ENCODE measurements around the gene CHST9. TPM values are rescaled to one million over a fixed set of nuclear protein-coding genes. Genes with fewer than 3 reads are reported as not detected.
A peak's percentile ranks its signal among the peaks of the same experiment; 100 is the strongest.

Gene CHST9
- total RNA-seq, 1 experiment from 2014 or later, result 0.07 TPM

GRCh38 chr18:27073404-27073830, 111.7 kb downstream of the CHST9 start:
- Histone ChIP-seq H2AFZ (no peak overlapping the region), H3K27me3 (ENCODE audit: insufficient read depth, low read depth) (no peaks in the 10 kb centered on the region), H3K4me1 (replicated peaks; ENCODE audit: insufficient read depth) (no peaks in the 10 kb centered on the region), H3K9me3 (ENCODE audit: insufficient read depth, low read depth) (no peaks in the 10 kb centered on the region), H3K36me3 (ENCODE audit: low read depth) (no peaks in the 10 kb centered on the region), H3K79me2 (ENCODE audit: low read depth) (no peaks in the 10 kb centered on the region), H3K4me3 (no peak overlapping the region), H3F3A (ENCODE audit: insufficient read depth, low read depth) (no peaks in the 10 kb centered on the region), H3K9me2 (ENCODE audit: insufficient read depth) (no peaks in the 10 kb centered on the region), H3K27ac (no peak overlapping the region), H3K4me2 (no peak overlapping the region), H4K20me1 (ENCODE audit: insufficient read depth) (no peaks in the 10 kb centered on the region)
- no TSS peak for BruUV-seq (replicated peaks)
- POLR2A ChIA-PET (ENCODE audit: unreplicated experiment), result no interaction called here
- no peak for DNase-seq
- no peak for TF ChIP-seq EZH2 (IDR thresholded peaks at IDR 0.05; ENCODE audit: low read depth)
- TF ChIP-seq, protein P1, sequence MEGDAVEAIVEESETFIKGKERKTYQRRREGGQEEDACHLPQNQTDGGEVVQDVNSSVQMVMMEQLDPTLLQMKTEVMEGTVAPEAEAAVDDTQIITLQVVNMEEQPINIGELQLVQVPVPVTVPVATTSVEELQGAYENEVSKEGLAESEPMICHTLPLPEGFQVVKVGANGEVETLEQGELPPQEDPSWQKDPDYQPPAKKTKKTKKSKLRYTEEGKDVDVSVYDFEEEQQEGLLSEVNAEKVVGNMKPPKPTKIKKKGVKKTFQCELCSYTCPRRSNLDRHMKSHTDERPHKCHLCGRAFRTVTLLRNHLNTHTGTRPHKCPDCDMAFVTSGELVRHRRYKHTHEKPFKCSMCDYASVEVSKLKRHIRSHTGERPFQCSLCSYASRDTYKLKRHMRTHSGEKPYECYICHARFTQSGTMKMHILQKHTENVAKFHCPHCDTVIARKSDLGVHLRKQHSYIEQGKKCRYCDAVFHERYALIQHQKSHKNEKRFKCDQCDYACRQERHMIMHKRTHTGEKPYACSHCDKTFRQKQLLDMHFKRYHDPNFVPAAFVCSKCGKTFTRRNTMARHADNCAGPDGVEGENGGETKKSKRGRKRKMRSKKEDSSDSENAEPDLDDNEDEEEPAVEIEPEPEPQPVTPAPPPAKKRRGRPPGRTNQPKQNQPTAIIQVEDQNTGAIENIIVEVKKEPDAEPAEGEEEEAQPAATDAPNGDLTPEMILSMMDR (conservative IDR thresholded peaks at IDR 0.05), result no peak
- CTCF ChIA-PET, result no interaction called here
- intact Hi-C loops (cut with micrococcal nuclease; ENCODE audit: unreplicated experiment), result no loop called here

GRCh38 chr18:27064673-27065072, 120.4 kb downstream of the CHST9 start:
- Histone ChIP-seq H3K27ac (no peak overlapping the region), H3K79me2 (ENCODE audit: low read depth) (no peaks in the 10 kb centered on the region), H3K27me3 (ENCODE audit: insufficient read depth, low read depth) (no peaks in the 10 kb centered on the region), H3K9me3 (ENCODE audit: insufficient read depth, low read depth) (no peaks in the 10 kb centered on the region), H3K4me1 (replicated peaks; ENCODE audit: insufficient read depth) (0 out of 2 replicates have a peak, but pooled peaks cover 8% of the 10 kb centered on the region), H3K4me3 (no peak overlapping the region), H4K20me1 (ENCODE audit: insufficient read depth) (no peaks in the 10 kb centered on the region), H3F3A (ENCODE audit: insufficient read depth, low read depth) (peaks cover 5% of the 10 kb centered on the region; the same call in 1 of the 2 replicates), H3K36me3 (ENCODE audit: low read depth) (no peaks in the 10 kb centered on the region), H3K9me2 (ENCODE audit: insufficient read depth) (no peaks in the 10 kb centered on the region), H2AFZ (no peak overlapping the region), H3K4me2 (no peak overlapping the region)
- intact Hi-C loops (cut with micrococcal nuclease; ENCODE audit: unreplicated experiment), result no loop called here
- BruUV-seq (replicated peaks), result no TSS peak
- no peak for DNase-seq
- CTCF ChIA-PET, result no interaction called here
- TF ChIP-seq, protein P1 (conservative IDR thresholded peaks at IDR 0.05), result no peak
- POLR2A ChIA-PET (ENCODE audit: unreplicated experiment), result no interaction called here

DNA sequence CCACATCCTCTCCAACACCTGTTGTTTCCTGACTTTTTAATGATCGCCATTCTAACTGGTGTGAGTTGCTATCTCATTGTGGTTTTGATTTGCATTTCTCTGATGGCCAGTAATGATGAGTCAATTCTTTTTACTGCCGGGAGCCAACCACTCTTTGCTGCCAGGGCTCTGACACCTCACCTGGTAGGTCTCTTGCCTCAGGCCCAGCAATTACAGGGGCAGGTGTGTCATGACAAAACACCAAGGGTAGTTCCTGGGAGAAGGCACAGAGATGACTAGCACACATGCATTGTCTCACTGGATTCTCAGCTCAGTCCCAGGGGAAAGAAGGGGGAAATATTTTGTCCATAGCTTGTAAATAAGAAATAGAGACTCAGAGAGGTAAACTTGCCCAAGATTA, 122.3 kb downstream of the CHST9 start:
- Histone ChIP-seq H3K9me3 (ENCODE audit: insufficient read depth, low read depth) (no peaks in the 10 kb centered on the region), H3K9me2 (ENCODE audit: insufficient read depth) (no peaks in the 10 kb centered on the region), H4K20me1 (ENCODE audit: insufficient read depth) (no peaks in the 10 kb centered on the region), H3F3A (ENCODE audit: insufficient read depth, low read depth) (peaks cover 5% of the 10 kb centered on the region; the same call in 1 of the 2 replicates), H3K4me2 (no peak overlapping the region), H3K4me1 (replicated peaks; ENCODE audit: insufficient read depth) (0 out of 2 replicates have a peak, but pooled peaks cover 8% of the 10 kb centered on the region), H3K27me3 (ENCODE audit: insufficient read depth, low read depth) (no peaks in the 10 kb centered on the region), H3K4me3 (no peak overlapping the region), H3K79me2 (ENCODE audit: low read depth) (no peaks in the 10 kb centered on the region), H2AFZ (no peak overlapping the region), H3K36me3 (ENCODE audit: low read depth) (no peaks in the 10 kb centered on the region), H3K27ac (peak overlapping the region; percentile 71)
- TF ChIP-seq EZH2 (IDR thresholded peaks at IDR 0.05; ENCODE audit: low read depth), result no peak
- TF ChIP-seq, protein P1 (conservative IDR thresholded peaks at IDR 0.05), result no peak
- POLR2A ChIA-PET (ENCODE audit: unreplicated experiment), result no interaction called here
- DNase-seq, result peak; percentile 1 to 75
- CTCF ChIA-PET, result no interaction called here
- no TSS peak for BruUV-seq (replicated peaks)
- intact Hi-C loops (cut with micrococcal nuclease; ENCODE audit: unreplicated experiment), result no loop called here

All from PC-9 (cell line).